ENCODE results near the gene EMILIN3.
"Not testable (repeated sequence)": the region's sequence is repeated elsewhere in the genome, so short reads cannot be mapped to it uniquely, and the experiment has no call there.

EMILIN3 gene

GRCh38 chr20:41316602-41317545, 49.7 kb downstream of the EMILIN3 start:
- peak; percentile 87 to 88 for DNase-seq

GRCh38 chr20:41316051-41316450, 50.6 kb downstream of the EMILIN3 start:
- no peak for DNase-seq

GRCh38 chr20:41314386-41314785, 52.2 kb downstream of the EMILIN3 start:
- no peak for DNase-seq

DNA sequence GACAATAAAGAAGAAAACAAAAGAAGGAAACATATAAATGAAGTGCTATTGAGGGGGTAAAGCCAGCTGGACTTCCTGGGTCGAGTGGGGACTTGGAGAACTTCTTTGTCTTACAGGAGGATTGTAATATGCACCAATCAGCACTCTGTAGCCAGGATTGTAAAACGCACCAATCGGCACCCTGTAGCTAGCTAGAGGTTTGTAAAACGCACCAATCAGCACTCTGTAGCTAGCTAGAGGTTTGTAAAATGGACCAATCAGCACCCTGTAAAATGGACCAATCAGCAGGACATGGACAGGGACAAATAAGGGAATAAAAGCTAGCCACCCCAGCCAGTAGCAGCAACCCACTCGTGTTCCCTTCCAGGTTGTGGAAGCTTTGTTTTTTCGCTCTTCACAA, 54.6 kb downstream of the EMILIN3 start:
- not testable (repeated sequence) for DNase-seq

All from activated T-cell treated with anti-CD3 and anti-CD28 coated beads, Interleukin-2, amount 50 U/mL, for 48 hours (primary cell).